ENCODE measurements around the gene TNNT1.
"Not testable (repeated sequence)": the region's sequence is repeated elsewhere in the genome, so short reads cannot be mapped to it uniquely, and the experiment has no call there.

TNNT1 gene

GRCh38 chr19:55112777-55113569, 36.0 kb downstream of the TNNT1 start:
- no peak for DNase-seq (ENCODE audit: low read depth in 2 of 3, low spot score in 1 of 3)

GRCh38 chr19:55112246-55112776, 36.7 kb downstream of the TNNT1 start:
- no peak for DNase-seq (ENCODE audit: low read depth in 2 of 3, low spot score in 1 of 3)

GRCh38 chr19:55111238-55111831, 37.7 kb downstream of the TNNT1 start:
- no peak for DNase-seq (ENCODE audit: low read depth in 2 of 3, low spot score in 1 of 3)

- no peak for DNase-seq (ENCODE audit: low read depth in 2 of 3, low spot score in 1 of 3)
Measured at GRCh38 chr19:55109527-55110291, 39.3 kb downstream of the TNNT1 start.

GRCh38 chr19:55107252-55107651, 41.8 kb downstream of the TNNT1 start:
- not testable (repeated sequence) for DNase-seq (ENCODE audit: low read depth in 2 of 3, low spot score in 1 of 3)

- DNase-seq (ENCODE audit: low read depth in 2 of 3, low spot score in 1 of 3), result no peak
Measured at GRCh38 chr19:55106591-55106990, 42.4 kb downstream of the TNNT1 start.

- DNase-seq (ENCODE audit: low read depth in 2 of 3, low spot score in 1 of 3), result no peak
Measured at GRCh38 chr19:55105237-55105636, 43.8 kb downstream of the TNNT1 start.

- no peak for DNase-seq (ENCODE audit: low read depth in 2 of 3, low spot score in 1 of 3)
Measured at GRCh38 chr19:55103190-55103589, 45.8 kb downstream of the TNNT1 start.

GRCh38 chr19:55101261-55101660, 47.7 kb downstream of the TNNT1 start:
- no peak for DNase-seq (ENCODE audit: low read depth in 2 of 3, low spot score in 1 of 3)

GRCh38 chr19:55099557-55100506, 49.2 kb downstream of the TNNT1 start:
- DNase-seq (ENCODE audit: low read depth in 2 of 3, low spot score in 1 of 3), result no peak

GRCh38 chr19:55098716-55099556, 50.1 kb downstream of the TNNT1 start:
- DNase-seq (ENCODE audit: low read depth in 2 of 3, low spot score in 1 of 3), result no peak

- DNase-seq (ENCODE audit: low read depth in 2 of 3, low spot score in 1 of 3), result no peak
Measured at GRCh38 chr19:55097864-55098715, 50.9 kb downstream of the TNNT1 start.

- DNase-seq (ENCODE audit: low read depth in 2 of 3, low spot score in 1 of 3), result no peak
Measured at GRCh38 chr19:55096061-55096701, 52.8 kb downstream of the TNNT1 start.

GRCh38 chr19:55095260-55096060, 53.5 kb downstream of the TNNT1 start:
- DNase-seq (ENCODE audit: low read depth in 2 of 3, low spot score in 1 of 3), result no peak

- no peak for DNase-seq (ENCODE audit: low read depth in 2 of 3, low spot score in 1 of 3)
Measured at GRCh38 chr19:55094456-55095259, 54.3 kb downstream of the TNNT1 start.

- no peak for DNase-seq (ENCODE audit: low read depth in 2 of 3, low spot score in 1 of 3)
Measured at GRCh38 chr19:55092423-55093318, 56.3 kb downstream of the TNNT1 start.

Measured in stimulated activated CD4-positive, alpha-beta T cell treated with anti-CD3 and anti-CD28 coated beads, Interleukin-12 subunit alpha, Interleukin-12 subunit beta, amount 100 ng/mL, for 48 hours (primary cell).